DMS79 (cell line): Measurements from ENCODE around the gene UBAC2.
"Not testable (repeated sequence)": the region's sequence is repeated elsewhere in the genome, so short reads cannot be mapped to it uniquely, and the experiment has no call there.

Experiments
- DNase-seq: peaks from one replicate; lab custom pipeline; 2025; lab: John Stamatoyannopoulos, UW

Gene UBAC2

DNA sequence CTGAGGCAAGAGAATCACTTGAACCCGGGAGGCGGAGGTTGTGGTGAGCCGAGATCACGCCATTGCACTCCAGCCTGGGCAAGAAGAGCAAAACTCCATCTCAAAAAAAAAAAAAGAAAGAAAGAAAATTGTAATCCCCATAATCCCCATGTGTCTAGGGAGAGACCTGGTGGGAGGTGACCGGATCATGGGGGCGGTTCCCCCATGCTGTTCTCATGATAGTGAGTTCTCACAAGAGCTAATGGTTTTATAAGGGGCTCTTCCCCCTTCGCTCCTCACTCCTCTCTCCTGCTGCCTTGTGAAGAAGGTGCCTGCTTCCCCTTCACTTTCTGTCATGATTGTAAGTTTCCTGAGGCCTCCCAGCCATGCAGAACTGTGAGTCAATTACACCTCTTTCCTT lies 192.7 kb downstream of the UBAC2 start:
- DNase-seq = not testable (repeated sequence)

DNA sequence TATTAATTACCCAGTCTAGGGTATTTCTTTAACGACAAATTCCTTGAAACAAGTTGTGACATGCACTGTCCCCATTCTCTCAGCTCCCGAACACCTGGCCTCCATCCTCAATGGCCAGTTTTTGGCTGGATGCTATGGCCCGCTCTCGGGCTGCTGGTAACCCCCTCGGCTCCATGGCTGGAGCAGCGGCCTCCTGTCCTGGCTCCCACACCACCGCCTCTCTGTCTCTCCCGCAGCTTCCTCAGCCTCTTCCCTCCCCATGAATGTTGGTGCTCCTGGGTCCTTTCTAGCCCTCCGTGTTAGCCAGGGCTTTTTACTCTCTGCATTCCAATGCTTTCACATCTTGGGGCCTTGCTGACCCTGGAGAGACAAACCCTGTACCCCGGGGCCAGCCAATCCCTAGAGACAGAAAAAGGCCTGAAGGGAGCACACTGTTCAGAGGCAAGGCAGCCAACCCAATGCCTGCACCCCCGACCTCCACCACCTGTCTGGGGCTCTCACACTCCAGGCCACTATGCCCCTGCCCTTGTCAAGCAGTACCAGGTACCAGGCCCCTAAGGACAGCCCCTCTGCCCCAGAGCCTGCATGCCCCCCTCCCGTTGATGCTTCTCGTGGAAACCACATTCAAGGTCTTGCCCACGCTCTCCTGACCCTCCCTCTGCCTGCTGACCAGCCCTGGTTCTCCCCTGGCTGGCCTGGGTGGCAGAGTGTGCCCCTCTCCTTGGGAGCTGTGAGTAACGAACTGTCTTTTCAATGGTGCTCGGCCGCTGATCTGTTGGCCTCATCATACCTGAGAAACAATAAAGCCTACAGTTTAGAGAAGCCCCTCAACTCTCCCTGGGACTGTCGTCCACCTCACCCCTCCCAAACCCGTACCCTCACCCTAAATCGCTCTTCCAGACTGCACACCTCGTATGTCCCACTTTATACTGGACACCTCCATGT lies 193.4 kb downstream of the UBAC2 start:
- no peak for DNase-seq

- DNase-seq = no peak
Measured at GRCh38 chr13:99395436-99395835, 194.8 kb downstream of the UBAC2 start.

- DNase-seq = no peak
Measured at GRCh38 chr13:99396446-99396845, 195.8 kb downstream of the UBAC2 start.

GRCh38 chr13:99398071-99398470 lies 197.4 kb downstream of the UBAC2 start:
- no peak for DNase-seq

DNA sequence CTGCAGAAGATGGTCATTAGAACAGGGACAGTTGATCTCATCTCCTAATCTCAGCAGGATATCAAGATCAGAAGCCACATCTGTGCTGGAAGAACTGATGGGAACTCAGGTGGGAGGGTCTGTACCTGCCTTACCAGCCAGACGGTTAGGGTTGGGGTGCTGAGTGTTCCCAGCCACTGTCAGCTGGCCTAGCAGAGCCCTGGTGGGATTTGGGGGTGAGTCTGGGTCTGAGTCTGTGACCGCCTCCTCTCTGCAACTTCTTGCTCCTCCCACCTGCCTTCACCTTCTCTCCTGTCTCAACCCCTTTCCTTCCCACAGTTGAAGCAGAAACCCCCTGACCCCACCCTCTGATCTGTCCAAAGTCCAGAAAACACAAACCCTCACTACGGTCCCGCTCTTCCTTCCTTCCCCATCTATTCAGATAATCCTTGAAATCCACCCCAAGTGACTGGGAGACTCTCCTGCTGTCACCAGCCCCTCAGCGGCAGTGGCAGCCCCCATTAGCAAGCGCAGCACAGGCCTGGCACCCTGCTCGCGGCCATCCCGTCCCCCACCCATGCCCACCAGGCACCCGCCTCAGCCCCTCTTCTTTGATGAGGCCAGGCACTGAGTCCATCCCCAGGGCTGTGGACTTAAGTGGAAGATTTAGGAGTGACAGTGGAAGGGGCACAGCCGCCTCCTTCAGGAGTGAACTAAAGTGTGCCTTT lies 198.4 kb downstream of the UBAC2 start:
- DNase-seq = no peak

DNA sequence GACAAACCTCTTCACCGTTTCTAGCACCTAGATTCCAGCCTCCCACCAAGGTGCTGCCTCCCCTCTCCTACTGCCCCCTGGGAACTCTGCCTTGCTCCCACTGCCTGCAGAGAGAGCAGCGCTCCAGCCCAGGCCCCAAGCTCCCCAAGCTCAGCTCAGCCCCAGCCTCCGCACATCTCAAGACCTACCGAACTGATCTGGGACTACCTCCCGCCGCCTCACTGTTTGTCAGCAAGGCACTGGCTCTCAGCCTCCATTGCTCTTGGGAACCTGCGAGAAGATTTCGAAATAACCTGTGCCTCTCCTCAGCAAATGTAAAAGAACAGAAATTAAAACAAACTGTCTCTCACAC lies 198.9 kb downstream of the UBAC2 start:
- DNase-seq = no peak

GRCh38 chr13:99403458-99403971 lies 202.9 kb downstream of the UBAC2 start:
- DNase-seq = no peak

DNA sequence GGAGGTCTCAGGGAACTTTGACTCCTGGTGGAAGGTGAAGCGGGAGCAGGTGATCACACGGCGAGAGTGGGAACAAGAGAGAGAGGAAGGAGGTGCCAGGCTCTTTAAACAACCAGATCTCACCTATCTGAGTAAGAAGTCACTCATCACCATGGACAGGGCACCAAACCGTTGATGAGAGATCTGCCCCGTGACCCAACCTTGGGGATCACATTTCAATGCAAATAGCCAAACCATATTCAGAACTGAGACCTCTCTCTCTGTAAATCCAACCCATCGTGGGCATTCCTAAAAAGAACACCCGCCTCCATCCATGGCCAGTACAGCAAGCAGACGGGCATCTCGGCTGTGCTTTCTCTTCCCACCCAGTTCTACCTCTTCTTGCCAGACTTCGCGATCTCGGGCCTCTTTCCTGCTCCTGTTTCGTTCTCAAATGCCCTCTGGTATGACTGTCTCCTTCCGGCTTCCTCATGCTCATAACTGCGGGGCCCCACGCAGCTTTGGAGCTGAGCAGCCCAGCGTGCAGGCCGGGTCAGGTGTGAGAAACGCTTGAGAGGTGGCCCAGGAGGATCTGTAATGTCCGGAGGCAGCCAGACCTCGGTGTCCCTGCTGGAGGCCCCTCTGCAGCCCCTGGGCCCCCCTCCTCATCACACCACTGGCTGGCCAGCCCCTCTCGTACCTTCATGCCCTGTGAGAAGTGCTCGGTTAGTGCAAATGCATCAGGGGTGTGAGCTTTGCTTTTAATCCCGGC lies 203.5 kb downstream of the UBAC2 start:
- DNase-seq = no peak

GRCh38 chr13:99405966-99406365 lies 205.3 kb downstream of the UBAC2 start:
- no peak for DNase-seq

DNA sequence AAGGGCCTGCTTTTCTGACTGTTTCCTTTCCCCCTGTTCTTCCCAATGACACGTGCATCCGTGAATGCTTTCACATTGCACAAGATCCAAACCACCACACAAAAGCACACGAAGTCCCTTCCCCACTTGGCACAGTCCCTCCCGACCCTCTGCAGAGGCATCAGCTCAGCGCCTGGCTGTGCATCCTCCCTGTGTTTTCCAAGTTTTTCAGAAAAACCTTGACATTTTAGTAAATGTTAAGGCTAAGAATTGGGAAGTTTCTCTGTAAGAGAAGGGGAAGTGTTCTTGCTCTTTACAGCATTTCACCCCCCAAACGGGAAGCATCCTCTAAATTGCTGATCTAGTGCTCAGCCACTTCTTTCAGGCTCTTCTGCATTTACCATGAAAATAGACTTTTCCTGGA lies 206.1 kb downstream of the UBAC2 start:
- no peak for DNase-seq

DNA sequence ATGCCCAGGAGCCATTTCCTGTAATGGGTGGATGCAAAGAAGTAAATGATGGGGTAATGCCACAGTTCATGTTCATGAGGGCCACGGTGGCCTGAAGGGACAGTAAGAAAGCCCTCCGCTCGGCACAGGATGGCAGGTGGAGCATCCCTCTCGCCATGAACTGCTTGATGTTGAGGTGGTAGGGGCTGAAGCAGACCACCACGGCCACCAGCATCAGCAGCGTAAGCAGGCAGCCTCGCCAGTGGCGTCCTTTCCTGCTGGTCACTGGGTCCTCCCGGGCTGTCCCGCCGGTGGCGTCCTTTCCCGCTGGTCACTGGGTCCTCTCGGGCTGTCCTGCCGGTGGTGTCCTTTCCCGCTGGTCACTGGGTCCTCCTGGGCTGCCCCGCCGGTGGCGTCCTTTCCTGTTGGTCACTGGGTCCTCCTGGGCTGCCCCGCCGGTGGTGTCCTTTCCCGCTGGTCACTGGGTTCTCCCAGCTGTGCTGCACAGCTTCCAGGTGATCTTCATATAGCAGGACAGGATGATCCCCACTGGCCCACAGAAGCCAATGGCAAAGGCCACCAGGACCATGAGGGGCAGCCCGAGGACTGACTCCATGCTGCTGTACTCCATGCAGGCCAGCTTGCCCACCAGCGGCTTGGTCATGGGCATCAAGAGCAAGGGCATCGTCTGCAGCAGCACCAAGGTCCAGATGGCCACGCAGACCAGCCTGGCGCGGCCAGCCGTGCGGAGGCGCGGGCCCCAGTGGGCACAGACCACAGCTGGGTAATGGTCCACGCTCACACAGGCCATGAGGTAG lies 207.4 kb downstream of the UBAC2 start:
- no peak for DNase-seq

GRCh38 chr13:99408703-99409000 lies 208.0 kb downstream of the UBAC2 start:
- DNase-seq = no peak

DNA sequence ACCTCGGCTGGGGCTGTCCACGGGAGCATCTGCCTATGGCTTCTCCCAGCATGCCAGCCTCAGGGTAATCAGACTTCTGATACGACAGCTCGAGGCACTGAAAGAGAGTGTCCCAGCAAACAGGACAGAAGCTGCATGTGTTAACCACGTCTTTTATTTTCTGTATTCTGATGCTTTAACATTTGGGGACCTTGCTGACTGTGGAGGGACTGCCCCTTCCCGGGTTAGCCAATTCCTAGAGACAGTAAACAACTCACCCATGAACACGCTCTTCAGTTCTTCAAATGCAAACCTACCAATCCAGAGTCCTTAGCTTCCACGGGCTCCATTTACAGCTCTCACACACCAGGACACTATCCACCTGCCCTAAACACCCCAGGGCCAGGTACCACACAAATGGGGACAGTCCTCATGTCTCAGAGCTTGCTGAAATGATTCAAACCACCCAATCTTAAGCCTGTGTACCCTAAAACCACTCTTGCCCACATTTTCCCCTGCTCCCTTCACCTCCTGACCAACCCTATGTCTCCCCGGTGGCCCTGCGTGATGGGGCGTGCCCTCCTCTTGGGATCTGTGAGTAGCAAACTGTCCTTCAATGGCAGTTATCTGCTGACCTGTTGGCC lies 208.9 kb downstream of the UBAC2 start:
- not testable (repeated sequence) for DNase-seq

GRCh38 chr13:99410646-99411475 lies 210.2 kb downstream of the UBAC2 start:
- not testable (repeated sequence) for DNase-seq

DNA sequence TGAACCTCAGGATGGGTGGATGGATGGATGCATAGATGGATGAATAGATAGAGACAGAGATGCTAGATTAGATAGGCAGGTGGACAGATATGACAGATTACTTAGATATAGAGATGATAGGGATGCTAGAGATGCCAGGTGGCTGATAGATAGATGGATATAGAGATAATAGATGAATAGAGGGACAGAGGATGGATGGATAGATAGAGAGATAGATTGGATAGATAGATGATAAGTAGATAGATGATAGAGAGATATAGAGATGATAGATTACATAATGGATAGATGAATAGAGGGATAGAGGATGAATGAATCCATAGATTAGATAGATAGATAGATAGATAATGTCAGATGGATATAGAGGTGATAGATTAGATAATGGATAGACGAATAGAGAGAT lies 212.2 kb downstream of the UBAC2 start:
- DNase-seq = no peak

GRCh38 chr13:99414048-99414995 lies 213.7 kb downstream of the UBAC2 start:
- no peak for DNase-seq

GRCh38 chr13:99415014-99415650 lies 214.5 kb downstream of the UBAC2 start:
- DNase-seq = no peak

DNA sequence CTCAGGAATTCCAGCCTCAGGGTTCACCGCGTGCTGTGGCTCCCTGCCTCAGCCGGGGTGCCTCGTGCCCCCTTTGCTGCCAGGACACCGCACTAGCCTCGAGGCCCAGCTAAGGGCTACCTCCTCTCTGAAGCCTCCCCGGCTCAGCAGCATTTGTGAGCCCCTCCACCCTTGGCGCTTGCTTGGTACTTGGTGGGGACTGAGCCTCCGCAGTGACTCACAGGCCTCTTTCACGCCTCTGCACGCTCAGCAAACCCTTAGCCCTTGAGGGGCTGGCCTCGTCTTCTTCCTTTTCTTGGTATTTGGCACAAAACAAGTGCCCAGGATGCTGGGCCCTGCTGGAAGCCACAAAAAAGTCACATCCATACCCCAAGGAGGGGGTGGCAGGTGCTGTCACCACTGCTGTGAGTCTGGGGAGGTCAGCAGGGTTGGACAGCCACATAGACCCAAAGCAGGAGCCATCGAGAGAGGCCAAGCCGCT lies 215.2 kb downstream of the UBAC2 start:
- no peak for DNase-seq
